Endothelial cell (in vitro differentiated cells): ENCODE measurements around the gene MUC4. TPM values are rescaled to one million over a fixed set of nuclear protein-coding genes. Genes with fewer than 3 reads are reported as not detected.
"Not testable (repeated sequence)": the region's sequence is repeated elsewhere in the genome, so short reads cannot be mapped to it uniquely, and the experiment has no call there.

Experiments
- DNase-seq: peaks from one replicate; pipeline ENCODE4 v3.0.0; 2021; ENCODE audit warnings: low spot score
- H3K27ac Mint-ChIP-seq: one replicate; pipeline ENCODE4 v1.8.0; 2021; ENCODE audit warnings: mixed read lengths, inconsistent platforms; ENCODE audit not compliant: unreplicated experiment
- H3K27me3 Mint-ChIP-seq: one replicate; pipeline ENCODE4 v1.8.0; 2021; ENCODE audit warnings: mild to moderate bottlenecking, moderate library complexity, mixed read lengths, inconsistent platforms; ENCODE audit not compliant: unreplicated experiment
- H3K36me3 Mint-ChIP-seq: one replicate; pipeline ENCODE4 v1.8.0; 2021; ENCODE audit warnings: mild to moderate bottlenecking, low read depth, mixed read lengths, inconsistent platforms; ENCODE audit not compliant: unreplicated experiment
- H3K4me1 Mint-ChIP-seq: one replicate; pipeline ENCODE4 v1.8.0; 2021; ENCODE audit warnings: mild to moderate bottlenecking, mixed read lengths, inconsistent platforms; ENCODE audit not compliant: unreplicated experiment
- H3K4me3 Mint-ChIP-seq: one replicate; pipeline ENCODE4 v1.8.0; 2021; ENCODE audit warnings: mild to moderate bottlenecking, mixed read lengths, inconsistent platforms; ENCODE audit not compliant: unreplicated experiment
- H3K9me3 Mint-ChIP-seq: one replicate; pipeline ENCODE4 v1.8.0; 2021; ENCODE audit warnings: mixed read lengths, inconsistent platforms; ENCODE audit not compliant: unreplicated experiment
- total RNA-seq: library from RNA; stranded (reverse); fragmentation: NEBNext Ultra II Directional; extraction: Animal tissue kit (Norgen Biotek cat#: 25700); gene quantifications from one replicate; pipeline ENCODE4 v1.2.1, GENCODE V29; 2021; ENCODE audit not compliant: unreplicated experiment
- TF ChIP-seq, protein P1 (sequence below): fragments of 200-600 bp; sonication (generic); IDR thresholded peaks from one replicate; pipeline ENCODE4 v1.5.0; 2021; ENCODE audit warnings: antibody characterized with exemption; ENCODE audit not compliant: unreplicated experiment

MUC4 gene
- total RNA-seq, 1 donor from 2014 or later: 0.05 TPM

DNA sequence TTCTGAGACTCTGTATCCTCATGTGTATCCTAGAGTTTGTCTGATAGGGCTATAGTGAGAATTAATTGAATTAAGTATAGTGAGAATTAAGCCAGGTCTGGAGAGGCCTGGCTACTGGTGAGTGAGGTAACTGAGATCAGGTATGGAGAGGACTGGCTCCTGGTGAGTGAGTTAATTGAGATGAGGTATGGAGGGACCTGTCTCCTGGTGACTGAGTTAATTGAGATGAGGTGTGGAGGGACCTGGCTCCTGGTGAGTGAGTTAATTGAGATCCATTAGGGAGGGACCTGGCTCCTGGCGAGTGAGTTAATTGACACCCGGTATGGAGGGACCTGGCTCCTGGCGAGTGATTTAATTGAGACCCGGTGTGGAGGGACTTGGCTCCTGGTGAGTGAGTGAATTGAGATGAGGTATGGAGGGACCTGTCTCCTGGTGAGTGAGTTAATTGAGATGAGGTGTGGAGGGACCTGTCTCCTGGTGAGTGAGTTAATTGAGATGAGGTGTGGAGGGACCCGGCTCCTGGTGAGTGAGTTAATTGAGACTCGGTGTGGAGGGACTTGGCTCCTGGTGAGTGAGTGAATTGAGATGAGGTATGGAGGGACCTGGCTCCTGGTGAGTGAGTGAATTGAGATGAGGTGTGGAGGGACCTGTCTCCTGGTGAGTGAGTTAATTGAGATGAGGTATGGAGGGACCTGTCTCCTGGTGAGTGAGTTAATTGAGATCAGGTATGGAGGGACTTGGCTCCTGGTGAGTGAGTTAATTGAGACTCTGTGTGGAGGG, 101.4 kb downstream of the MUC4 start:
- H3K4me3 Mint-ChIP-seq, H3K9me3 Mint-ChIP-seq, H3K27me3 Mint-ChIP-seq, DNase-seq, H3K36me3 Mint-ChIP-seq, H3K4me1 Mint-ChIP-seq, H3K27ac Mint-ChIP-seq: not testable (repeated sequence)

DNA sequence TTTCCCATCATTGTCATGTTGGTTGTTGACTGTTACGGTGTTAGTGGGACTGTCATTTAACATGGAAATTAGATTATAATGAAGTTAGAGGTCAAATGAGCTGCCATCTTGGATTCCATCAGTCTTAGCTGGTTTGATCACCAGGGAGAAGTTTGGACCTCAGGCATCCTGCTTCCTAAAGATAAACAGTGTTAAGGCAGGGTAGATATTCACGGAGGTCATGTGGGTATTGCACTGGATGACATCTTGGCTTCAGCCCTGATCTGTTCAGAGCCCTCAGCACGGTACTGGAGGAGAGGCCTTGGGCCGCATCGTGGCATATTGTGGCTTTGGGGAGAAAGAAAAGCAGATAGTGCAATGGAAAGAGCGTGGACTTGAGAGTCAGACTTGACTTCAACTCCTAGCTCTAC, 102.0 kb downstream of the MUC4 start:
- DNase-seq: no peak
- H3K27me3 Mint-ChIP-seq: peaks cover 8% of the 10 kb centered on the region
- H3K36me3 Mint-ChIP-seq: peaks cover 4% of the 10 kb centered on the region
- H3K9me3 Mint-ChIP-seq: no peaks in the 10 kb centered on the region
- no peak overlapping the region for H3K4me3 Mint-ChIP-seq
- no peaks in the 10 kb centered on the region for H3K4me1 Mint-ChIP-seq
- H3K27ac Mint-ChIP-seq: no peak overlapping the region
- TF ChIP-seq, protein P1, sequence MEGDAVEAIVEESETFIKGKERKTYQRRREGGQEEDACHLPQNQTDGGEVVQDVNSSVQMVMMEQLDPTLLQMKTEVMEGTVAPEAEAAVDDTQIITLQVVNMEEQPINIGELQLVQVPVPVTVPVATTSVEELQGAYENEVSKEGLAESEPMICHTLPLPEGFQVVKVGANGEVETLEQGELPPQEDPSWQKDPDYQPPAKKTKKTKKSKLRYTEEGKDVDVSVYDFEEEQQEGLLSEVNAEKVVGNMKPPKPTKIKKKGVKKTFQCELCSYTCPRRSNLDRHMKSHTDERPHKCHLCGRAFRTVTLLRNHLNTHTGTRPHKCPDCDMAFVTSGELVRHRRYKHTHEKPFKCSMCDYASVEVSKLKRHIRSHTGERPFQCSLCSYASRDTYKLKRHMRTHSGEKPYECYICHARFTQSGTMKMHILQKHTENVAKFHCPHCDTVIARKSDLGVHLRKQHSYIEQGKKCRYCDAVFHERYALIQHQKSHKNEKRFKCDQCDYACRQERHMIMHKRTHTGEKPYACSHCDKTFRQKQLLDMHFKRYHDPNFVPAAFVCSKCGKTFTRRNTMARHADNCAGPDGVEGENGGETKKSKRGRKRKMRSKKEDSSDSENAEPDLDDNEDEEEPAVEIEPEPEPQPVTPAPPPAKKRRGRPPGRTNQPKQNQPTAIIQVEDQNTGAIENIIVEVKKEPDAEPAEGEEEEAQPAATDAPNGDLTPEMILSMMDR: no peak

DNA sequence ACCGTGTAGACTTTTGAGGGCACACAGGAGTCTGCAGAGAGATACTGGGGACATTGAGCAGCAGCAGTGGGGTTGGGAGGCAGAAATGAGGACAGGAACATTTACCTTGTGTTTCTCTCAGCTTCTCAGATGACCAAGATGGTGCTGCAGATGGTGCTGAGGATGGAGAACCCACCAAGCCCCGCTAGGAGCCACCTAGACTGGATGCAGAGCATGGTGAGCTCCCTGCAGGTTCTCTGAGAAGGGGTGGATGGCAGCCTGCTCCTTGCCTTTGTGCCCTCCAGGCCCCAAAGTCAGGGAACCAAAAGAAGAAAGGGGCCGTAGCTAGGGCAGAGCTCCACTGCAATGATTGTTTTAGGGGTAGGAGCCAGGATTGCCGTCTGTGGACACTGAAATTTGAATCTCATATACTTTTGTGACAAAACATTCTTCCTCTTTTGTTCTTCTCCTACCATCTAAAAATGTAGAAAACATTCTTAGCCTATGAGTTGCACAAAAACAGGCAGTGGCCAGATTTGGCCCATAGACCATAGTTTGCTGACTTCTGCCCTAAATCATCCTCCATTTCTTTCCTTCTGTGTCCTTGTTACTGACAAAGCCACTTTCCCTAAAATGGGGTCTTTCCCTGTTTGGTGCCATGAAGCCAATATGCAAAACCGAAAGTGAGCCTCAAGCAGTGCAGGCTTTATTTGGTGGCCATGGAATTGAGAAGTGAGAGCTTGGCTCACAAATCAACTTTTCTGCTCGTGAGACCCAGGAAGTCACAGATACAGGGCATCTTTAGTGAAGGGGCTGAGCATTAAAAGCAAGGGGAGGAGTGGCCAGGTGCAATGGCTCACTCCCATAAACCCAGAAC, 102.9 kb downstream of the MUC4 start:
- no peak for DNase-seq
- no peak overlapping the region for H3K27ac Mint-ChIP-seq
- peaks cover 4% of the 10 kb centered on the region for H3K36me3 Mint-ChIP-seq

DNA sequence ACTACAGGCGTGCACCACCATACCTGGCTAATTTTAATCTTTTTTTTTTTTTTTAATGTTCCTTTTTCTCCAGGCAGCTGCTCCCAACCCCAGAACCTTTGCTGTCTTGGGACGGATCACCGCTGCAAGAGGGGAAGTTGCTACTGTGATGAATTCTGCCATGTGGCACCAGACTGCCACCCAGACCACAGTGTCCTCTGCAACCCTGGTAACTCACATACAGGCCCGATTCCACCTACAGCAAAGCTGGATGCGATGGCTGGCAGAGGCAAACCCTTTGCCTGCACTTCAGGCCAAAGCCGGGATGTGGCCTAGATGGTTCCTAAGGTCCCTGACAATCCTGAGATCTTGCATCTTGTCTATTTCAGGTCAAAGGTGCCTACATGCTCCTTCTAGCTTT, 103.7 kb downstream of the MUC4 start:
- no peak overlapping the region for H3K4me3 Mint-ChIP-seq
- H3K36me3 Mint-ChIP-seq: peaks cover 4% of the 10 kb centered on the region
- H3K27ac Mint-ChIP-seq: no peak overlapping the region
- DNase-seq: no peak
- H3K4me1 Mint-ChIP-seq: peaks cover 4% of the 10 kb centered on the region
- TF ChIP-seq, protein P1: no peak
- peaks cover 7% of the 10 kb centered on the region for H3K27me3 Mint-ChIP-seq
- H3K9me3 Mint-ChIP-seq: no peaks in the 10 kb centered on the region

More for the DNA sequence above, 102.9 kb downstream of the MUC4 start:
- TF ChIP-seq, protein P1: no peak
- Mint-ChIP-seq H3K4me3 (no peak overlapping the region), H3K9me3 (no peaks in the 10 kb centered on the region), H3K27me3 (peaks cover 7% of the 10 kb centered on the region), H3K4me1 (peaks cover 4% of the 10 kb centered on the region)

DNA sequence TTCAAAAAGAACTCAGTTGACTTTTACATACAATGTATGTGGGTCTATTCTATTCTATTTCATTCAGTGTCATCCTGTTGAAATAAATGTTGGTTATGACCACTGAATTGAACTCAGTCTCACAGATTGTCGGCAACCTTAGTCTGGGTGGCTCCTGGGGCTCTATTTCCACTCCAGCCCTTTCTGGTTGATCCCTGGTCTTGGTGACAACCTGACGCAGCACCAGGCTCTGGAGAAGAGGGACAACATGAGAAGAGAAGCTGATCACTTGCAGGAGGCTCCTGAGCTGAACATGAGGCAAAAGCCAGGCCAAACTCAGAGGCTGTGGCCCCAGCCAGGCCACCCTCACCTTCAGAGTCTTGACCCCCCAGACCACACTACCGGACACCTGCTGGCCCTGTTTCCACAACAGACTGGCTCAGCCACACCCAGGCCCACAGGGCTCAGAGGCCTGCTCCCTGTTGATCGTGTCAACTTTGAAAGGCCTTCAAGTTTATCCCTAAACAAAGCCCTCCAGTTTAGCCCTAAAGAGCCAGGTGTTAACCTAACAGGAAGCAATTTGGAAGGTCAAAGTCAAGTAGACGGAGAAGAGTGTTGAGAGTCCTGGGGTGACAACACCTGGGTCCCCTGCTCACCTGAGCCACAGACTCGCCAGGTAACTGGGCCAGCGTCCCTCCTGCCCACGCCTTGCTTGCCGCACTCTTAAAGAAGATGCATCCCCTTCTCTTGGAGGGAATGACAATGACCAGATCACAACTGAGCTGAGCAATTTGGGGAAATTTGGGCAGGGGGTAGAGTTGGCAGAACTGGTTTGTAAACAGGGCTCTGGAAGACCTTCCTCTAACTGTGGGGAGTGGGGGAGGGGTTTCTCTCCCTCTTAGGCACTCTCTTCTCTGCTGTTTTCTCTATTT, 106.4 kb downstream of the MUC4 start:
- peaks cover 7% of the 10 kb centered on the region for H3K27me3 Mint-ChIP-seq
- peaks cover 4% of the 10 kb centered on the region for H3K36me3 Mint-ChIP-seq
- no peak overlapping the region for H3K4me3 Mint-ChIP-seq
- no peaks in the 10 kb centered on the region for H3K9me3 Mint-ChIP-seq
- no peak for DNase-seq
- peaks cover 4% of the 10 kb centered on the region for H3K4me1 Mint-ChIP-seq
- H3K27ac Mint-ChIP-seq: no peak overlapping the region
- TF ChIP-seq, protein P1: no peak
